Ascending aorta (tissue), 2 donors: Measurements from ENCODE around the gene ALDH1B1. TPM values are rescaled to one million over a fixed set of nuclear protein-coding genes. Genes with fewer than 3 reads are reported as not detected.

ENCODE experiments used
- DNase-seq, 2 donors: peaks; one replicate each; pipeline ENCODE4 v3.0.0-alpha.2; 2019; ENCODE audit warnings: low spot score in 2 of 2
- H3K27ac ChIP-seq, 2 donors: fragments of 200-600 bp; sonication (generic); one replicate each; pipeline ENCODE4 v1.5.1; 2016 to 2017; ENCODE audit warnings: mild to moderate bottlenecking in 1 of 2
- H3K27me3 ChIP-seq: fragments of 200-600 bp; sonication (generic); one replicate; pipeline ENCODE4 v1.5.1; 2017
- H3K36me3 ChIP-seq, 2 donors: fragments of 200-600 bp; sonication (generic); one replicate each; pipeline ENCODE4 v1.5.1; 2016
- H3K4me1 ChIP-seq, 2 donors: fragments of 200-600 bp; sonication (generic); one replicate each; pipeline ENCODE4 v1.5.1; 2016 to 2017; ENCODE audit warnings: mild to moderate bottlenecking in 1 of 2
- H3K4me3 ChIP-seq, 2 donors: fragments of 200-600 bp; sonication (generic); one replicate each; pipeline ENCODE4 v1.5.1; 2016 to 2017; ENCODE audit warnings: mild to moderate bottlenecking in 1 of 2
- H3K9me3 ChIP-seq, 2 donors: fragments of 200-600 bp; sonication (generic); one replicate each; pipeline ENCODE4 v1.5.1; 2016
- intact Hi-C: fragments of 100-400 bp; cut with DNase I; formaldehyde crosslinking; loops from one replicate; pipeline ENCODE4 v1.15.1; 2023
- total RNA-seq: library from RNA; depleted of rRNA; stranded (reverse); fragments of >200 nt; gene quantifications from one replicate; pipeline ENCODE4 v1.1.0, GENCODE V29; 2016
- TF ChIP-seq, protein P1 (sequence below), 3 experiments: fragments of 200-600 bp in 2 of 3; fragments of 450-650 bp in 1 of 3; sonication (generic) in 2 of 3; IDR thresholded peaks; one replicate each; pipeline ENCODE4 v1.5.1; 2016 to 2019; ENCODE audit warnings: antibody characterized with exemption in 3 of 3, mild to moderate bottlenecking in 1 of 3, moderate library complexity in 1 of 3

ALDH1B1 gene
- total RNA-seq, 1 donor from 2014 or later, result 85.5 TPM

DNA sequence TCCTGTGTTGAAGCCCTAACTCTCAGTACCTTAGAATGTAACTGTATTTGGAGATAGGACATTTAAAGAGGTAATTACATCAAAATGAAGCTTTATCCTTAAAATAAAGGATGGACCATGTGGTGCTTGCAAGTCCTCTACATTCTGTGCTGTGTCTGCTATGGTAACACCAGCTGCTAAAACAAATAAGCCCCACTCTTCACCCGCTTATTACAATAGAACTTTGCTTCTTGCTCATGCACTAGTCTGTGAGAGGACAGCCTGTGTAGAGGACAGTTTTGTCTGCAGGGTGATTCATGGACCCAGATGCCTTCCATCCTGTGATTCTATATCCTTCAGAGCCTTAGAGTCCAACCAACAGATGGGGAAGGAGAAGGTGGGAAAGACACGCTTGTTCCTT lies 44.2 kb downstream of the ALDH1B1 start:
- no peaks in the 10 kb centered on the region for H3K9me3 ChIP-seq
- DNase-seq, result peak in 1 of 2 donors; percentile 2
- intact Hi-C loops, result loop anchor here (10.0 kb wide), 1 partner anchor 222 kb away; no protein-coding TSS in a partner anchor
- no peaks in the 10 kb centered on the region for H3K4me1 ChIP-seq
- H3K27ac ChIP-seq, result no peak overlapping the region
- TF ChIP-seq, protein P1, sequence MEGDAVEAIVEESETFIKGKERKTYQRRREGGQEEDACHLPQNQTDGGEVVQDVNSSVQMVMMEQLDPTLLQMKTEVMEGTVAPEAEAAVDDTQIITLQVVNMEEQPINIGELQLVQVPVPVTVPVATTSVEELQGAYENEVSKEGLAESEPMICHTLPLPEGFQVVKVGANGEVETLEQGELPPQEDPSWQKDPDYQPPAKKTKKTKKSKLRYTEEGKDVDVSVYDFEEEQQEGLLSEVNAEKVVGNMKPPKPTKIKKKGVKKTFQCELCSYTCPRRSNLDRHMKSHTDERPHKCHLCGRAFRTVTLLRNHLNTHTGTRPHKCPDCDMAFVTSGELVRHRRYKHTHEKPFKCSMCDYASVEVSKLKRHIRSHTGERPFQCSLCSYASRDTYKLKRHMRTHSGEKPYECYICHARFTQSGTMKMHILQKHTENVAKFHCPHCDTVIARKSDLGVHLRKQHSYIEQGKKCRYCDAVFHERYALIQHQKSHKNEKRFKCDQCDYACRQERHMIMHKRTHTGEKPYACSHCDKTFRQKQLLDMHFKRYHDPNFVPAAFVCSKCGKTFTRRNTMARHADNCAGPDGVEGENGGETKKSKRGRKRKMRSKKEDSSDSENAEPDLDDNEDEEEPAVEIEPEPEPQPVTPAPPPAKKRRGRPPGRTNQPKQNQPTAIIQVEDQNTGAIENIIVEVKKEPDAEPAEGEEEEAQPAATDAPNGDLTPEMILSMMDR (IDR thresholded peaks at IDR 0.05), result no peak
- no peaks in the 10 kb centered on the region for H3K27me3 ChIP-seq
- H3K4me3 ChIP-seq, result no peak overlapping the region
- no peaks in the 10 kb centered on the region for H3K36me3 ChIP-seq

DNA sequence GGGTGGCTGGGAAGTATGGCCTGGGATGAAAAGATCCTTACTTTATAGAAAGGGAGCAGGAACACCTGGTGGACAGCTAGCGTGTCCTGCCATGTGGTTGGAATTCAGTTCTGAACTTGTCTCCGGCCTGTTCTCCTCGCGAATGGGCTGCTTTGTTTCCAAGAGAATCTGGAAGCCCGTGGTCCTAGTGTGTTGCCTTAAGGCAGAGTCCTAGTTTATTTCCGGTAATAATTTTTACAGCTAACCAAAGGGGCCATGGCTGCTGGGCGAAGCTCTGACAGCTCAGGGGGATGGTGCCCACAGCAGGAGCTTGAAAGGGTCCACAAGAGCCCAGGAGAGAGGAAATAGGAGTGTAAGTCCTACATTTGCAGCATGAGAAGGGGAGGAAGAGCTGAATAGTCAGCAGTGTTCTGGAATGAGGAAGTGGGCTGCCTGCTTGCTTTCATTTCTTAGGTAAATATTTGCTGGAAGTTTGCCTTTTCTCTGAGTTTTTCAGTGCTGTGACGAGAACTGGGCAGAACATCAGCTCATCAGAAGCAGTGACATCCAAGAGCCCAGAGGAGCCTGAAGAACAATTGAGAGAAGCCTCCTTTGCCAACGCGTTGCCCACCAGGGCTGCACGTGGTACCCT lies 44.8 kb downstream of the ALDH1B1 start:
- peak in 1 of 2 donors; percentile 15 for DNase-seq
- H3K27me3 ChIP-seq, result no peaks in the 10 kb centered on the region
- H3K27ac ChIP-seq, result no peak overlapping the region
- H3K4me1 ChIP-seq, result no peaks in the 10 kb centered on the region
- intact Hi-C loops, result loop anchor here (10.0 kb wide), 1 partner anchor 223 kb away; no protein-coding TSS in a partner anchor
- TF ChIP-seq, protein P1 (IDR thresholded peaks at IDR 0.05), result no peak
- no peak overlapping the region for H3K4me3 ChIP-seq
- no peaks in the 10 kb centered on the region for H3K36me3 ChIP-seq
- no peaks in the 10 kb centered on the region for H3K9me3 ChIP-seq

DNA sequence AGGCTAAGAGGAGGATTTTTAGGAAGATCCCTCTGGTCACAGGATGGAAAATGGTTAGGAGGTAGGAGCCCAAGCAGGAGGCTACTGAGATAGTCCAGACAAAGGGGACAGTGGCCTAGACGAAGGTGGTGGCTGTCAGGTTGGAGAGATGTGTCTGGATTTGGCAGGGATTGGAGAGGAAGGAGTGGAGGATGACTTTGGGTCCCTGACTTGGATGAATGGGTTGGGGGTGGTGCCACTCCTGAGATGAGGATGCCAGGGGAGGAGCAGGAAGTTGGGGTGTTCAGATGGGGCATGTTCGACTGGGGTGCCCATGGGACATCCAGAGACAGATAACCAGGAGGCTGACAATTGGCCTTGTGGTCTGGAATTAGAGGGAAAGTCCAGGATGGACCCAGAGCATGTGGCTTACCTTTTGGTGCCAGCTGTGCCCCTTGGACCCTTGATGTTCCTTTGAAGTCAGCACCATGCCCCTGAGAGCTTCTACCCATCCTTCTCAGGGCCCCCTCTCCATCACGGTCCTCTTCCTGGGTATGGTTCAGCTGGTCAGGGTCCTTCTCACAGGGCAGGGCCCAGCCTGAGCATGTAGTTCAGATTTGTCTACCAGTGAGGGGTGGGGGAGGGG lies 46.9 kb downstream of the ALDH1B1 start:
- peak in 1 of 2 donors; percentile 37 for DNase-seq
- no peaks in the 10 kb centered on the region for H3K27me3 ChIP-seq
- no peak overlapping the region for H3K27ac ChIP-seq
- TF ChIP-seq, protein P1 (IDR thresholded peaks at IDR 0.05), result no peak
- no peak overlapping the region for H3K4me3 ChIP-seq
- no peaks in the 10 kb centered on the region for H3K4me1 ChIP-seq
- H3K9me3 ChIP-seq, result no peaks in the 10 kb centered on the region
- no peaks in the 10 kb centered on the region for H3K36me3 ChIP-seq
- intact Hi-C loops, result loop anchor here (10.0 kb wide), 1 partner anchor 225 kb away; no protein-coding TSS in a partner anchor

DNA sequence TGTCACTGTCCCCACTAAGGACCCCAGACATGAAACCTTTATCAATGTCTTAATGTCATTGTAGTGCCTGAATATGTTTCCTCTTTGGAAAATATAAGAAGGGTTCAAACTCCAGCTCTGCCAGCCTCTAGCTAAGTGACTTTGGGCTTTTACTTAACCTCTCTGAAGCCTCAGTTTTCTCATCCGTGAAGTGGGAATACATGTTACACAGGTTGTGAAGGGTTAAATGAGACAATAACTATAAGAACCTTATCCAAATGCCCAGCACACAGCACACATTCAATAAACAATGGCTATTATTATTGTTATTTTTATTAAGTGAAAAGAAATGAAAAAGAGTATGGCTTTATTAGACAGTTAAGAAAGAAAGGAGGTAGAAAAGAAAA lies 47.4 kb downstream of the ALDH1B1 start:
- Histone ChIP-seq H3K4me1 (no peaks in the 10 kb centered on the region), H3K4me3 (no peak overlapping the region), H3K9me3 (no peaks in the 10 kb centered on the region), H3K36me3 (no peaks in the 10 kb centered on the region), H3K27me3 (no peaks in the 10 kb centered on the region), H3K27ac (no peak overlapping the region)
- no peak for DNase-seq
- intact Hi-C loops, result loop anchor here (10.0 kb wide), 1 partner anchor 225 kb away; no protein-coding TSS in a partner anchor
- TF ChIP-seq, protein P1 (IDR thresholded peaks at IDR 0.05), result no peak

DNA sequence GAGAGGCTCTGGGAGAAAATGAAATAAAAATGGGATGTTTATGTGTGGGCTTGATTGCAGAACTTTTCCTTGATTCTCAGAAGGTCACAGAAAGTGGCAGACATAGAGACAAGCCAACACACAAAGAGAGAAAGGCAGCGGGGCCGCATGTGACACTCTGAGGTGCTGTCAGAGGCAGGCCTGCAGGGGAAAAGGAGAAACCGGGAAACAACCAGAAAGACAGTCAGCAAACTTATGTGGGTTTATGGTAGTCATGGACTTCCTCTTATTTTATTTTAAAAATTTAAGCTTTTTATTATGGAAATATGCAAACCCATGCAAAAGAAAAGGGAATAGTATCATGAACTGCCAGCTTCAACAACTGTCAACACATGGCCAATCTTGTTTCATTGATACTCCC lies 48.0 kb downstream of the ALDH1B1 start:
- no peaks in the 10 kb centered on the region for H3K4me1 ChIP-seq
- H3K27me3 ChIP-seq, result no peaks in the 10 kb centered on the region
- DNase-seq, result peak in 1 of 2 donors; percentile 62
- no peaks in the 10 kb centered on the region for H3K36me3 ChIP-seq
- H3K4me3 ChIP-seq, result no peak overlapping the region
- H3K27ac ChIP-seq, result no peak overlapping the region
- H3K9me3 ChIP-seq, result no peaks in the 10 kb centered on the region
- intact Hi-C loops, result no loop called here
- TF ChIP-seq, protein P1 (IDR thresholded peaks at IDR 0.05), result no peak
